ENCODE results near the gene NEO1. TPM values are rescaled to one million over a fixed set of nuclear protein-coding genes. Genes with fewer than 3 reads are reported as not detected.

The NEO1 gene
- polyA plus RNA-seq, 6 donors from 2014 or later: 0.48 to 2.1 (median 0.85) TPM; not detected in 1

DNA sequence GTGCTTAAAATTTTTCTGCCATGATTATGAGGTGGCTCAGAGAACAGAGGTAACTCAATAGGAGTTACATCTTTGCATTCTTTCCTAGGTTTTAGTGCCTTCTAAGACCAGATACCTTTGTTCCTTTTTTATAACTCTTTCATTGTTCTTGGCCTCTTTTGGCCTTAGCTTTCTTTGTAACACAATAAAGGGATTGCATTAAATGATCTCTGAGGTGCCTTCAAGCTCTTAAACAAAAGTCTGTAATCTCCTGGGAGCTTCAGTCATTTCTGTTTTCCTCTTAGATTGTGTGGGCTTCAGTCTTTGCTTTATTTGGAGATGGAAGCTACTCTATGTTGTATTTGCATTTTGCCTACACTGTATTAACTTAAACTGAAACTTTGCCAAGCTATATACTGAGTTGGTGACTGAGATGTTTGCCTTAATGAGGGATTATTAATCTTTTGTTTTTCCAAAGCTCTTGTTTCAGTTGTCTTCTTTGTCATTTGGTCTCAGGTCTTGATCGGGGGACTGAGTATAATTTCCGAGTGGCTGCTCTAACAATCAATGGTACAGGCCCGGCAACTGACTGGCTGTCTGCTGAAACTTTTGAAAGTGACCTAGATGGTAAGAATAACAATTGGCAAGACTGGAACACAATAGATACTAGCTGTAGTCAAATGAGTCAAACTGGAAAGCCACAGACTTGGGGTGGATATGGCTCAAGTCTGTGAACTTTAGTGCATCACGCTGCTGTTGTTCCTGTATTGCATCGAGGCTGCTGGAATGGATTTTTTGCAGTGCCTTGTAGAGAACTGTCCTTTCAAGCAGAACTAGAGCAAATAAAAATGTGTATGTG is 206.2 kb downstream of the NEO1 start:
- Mint-ChIP-seq H3K36me3 (peaks cover 0 to 15% of the 10 kb centered on the region in 2 donors), H3K4me3 (no peak overlapping the region), H3K4me1 (no peaks in the 10 kb centered on the region), H3K27ac (no peak overlapping the region), H3K9me3 (no peaks in the 10 kb centered on the region), H3K27me3 (peaks cover 3 to 8% (median 6%) of the 10 kb centered on the region in 3 donors)
- DNase-seq: no peak
- ATAC-seq (ENCODE audit: low read depth in 2 of 2): no peak

DNA sequence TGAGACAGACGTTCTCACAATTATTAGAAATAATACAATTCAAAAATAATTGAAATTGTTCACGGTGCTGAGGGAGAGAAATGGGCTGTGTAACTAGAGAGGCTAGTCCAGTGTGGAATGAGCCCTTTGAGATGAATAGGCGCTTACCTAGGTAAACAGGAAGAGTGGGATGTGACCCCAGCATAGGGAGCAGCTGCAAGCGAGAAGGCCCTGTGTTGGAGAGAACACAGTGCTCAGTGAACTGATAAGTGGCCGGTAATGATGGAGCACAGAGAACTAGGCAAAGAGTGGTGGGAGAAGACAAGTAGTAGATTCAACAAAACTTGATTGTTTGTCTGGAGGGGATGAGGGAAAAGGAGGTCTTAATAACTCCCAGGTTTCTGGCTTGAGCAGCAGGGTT is 212.6 kb downstream of the NEO1 start:
- Mint-ChIP-seq H3K27me3 (peaks cover 6 to 7% (median 7%) of the 10 kb centered on the region in 3 donors), H3K36me3 (peaks cover 0 to 11% of the 10 kb centered on the region in 2 donors), H3K4me1 (no peaks in the 10 kb centered on the region), H3K4me3 (no peak overlapping the region), H3K9me3 (no peaks in the 10 kb centered on the region), H3K27ac (no peak overlapping the region)
- ATAC-seq (ENCODE audit: low read depth in 2 of 2) (no peak), DNase-seq (no peak)

DNA sequence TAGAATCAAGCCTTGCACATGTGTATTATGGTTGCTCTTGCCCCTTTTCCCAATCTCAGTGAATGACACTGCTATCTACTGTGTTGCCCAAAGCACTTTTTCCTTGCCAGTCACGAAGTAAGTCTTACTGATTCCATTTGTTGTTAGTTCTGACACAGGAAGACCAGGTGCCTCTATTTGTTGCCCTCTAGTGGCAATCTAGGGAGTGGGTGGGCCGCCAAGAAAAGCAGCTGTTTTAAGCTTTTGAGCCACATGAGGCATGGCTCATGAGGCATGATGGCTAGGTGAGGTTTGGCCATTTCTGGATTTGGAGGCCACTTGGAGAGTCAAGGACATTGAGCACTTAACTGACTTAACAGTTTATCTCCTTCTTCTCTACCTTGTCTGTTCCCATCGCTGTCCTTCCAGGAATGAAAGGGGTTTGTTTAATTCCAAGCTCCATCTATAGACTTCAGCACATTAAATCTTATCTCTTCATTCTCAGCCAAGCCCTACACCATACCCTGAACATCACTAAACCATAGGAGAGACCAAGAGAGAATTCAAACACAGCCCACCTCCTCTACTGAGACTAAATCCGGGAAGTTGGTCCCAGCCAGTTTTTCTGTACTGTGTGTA is 213.4 kb downstream of the NEO1 start:
- peak; percentile 19 for DNase-seq
- H3K27me3 Mint-ChIP-seq: peaks cover 0 to 7% (median 5%) of the 10 kb centered on the region in 3 donors
- H3K9me3 Mint-ChIP-seq: no peaks in the 10 kb centered on the region
- peaks cover 0 to 5% of the 10 kb centered on the region in 2 donors for H3K36me3 Mint-ChIP-seq
- H3K27ac Mint-ChIP-seq: peak overlapping the region in 1 of 6 donors; percentile 40
- peak; percentile 42 to 49 for ATAC-seq (ENCODE audit: low read depth in 2 of 2)
- no peak overlapping the region for H3K4me3 Mint-ChIP-seq
- no peaks in the 10 kb centered on the region for H3K4me1 Mint-ChIP-seq

DNA sequence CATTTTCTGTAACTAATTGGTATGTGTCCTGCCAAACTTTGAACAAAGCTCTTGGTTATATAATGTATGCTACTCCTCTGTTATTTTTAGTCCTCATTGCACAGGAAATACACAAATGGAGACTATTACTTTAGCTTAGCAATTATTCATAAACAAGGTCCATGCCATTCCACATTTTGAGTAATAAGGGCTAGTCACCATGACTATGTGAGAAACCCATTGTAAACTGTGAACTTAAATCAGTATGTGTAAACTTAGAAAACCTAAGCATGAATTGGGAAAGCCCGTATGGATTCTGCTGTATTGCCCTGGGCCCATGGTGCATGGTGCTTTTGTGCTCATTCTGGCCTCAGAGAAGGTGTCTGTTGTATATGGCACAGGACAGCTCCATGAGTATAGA is 216.2 kb downstream of the NEO1 start:
- Mint-ChIP-seq H3K4me3 (no peak overlapping the region), H3K27me3 (peaks cover 9 to 12% (median 11%) of the 10 kb centered on the region in 3 donors), H3K27ac (no peak overlapping the region), H3K4me1 (peaks cover 0 to 5% (median 0%) of the 10 kb centered on the region in 3 donors), H3K36me3 (no peaks in the 10 kb centered on the region), H3K9me3 (no peaks in the 10 kb centered on the region)
- DNase-seq: no peak
- ATAC-seq (ENCODE audit: low read depth in 2 of 2): no peak

DNA sequence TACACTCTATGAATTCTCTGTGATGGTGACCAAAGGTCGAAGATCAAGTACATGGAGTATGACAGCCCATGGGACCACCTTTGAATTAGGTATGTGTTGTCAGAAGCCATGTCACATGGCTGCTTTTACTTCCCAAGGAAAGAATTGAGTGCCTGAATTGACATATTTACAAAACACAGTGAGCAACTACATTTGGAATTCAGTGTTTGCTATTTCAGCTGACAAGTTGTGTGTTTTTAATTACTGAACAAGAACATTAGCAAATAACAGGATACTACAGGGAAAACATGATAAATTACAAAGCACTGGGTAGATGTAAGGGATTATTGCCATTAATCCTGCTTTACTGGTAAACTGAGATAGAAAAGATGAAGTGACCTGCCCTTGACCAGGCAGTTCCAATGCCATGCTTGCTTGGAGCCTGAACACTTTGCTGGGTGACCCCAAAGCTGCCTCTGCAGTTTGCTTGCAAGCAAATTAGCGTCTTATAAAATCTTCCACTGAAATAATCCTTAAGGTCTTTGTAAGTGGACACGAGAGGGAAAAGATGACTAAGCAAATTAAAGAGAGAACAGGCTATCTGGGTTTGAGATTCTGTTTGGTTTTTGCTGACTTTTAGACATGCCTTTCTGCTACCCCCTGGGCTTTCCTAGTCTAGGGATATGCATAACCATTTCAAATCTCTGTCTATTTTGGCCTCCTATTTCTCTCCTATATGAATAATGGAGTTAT is 218.3 kb downstream of the NEO1 start:
- no peak for DNase-seq
- H3K9me3 Mint-ChIP-seq: no peaks in the 10 kb centered on the region
- H3K27ac Mint-ChIP-seq: no peak overlapping the region
- peaks cover 0 to 5% (median 0%) of the 10 kb centered on the region in 3 donors for H3K4me1 Mint-ChIP-seq
- ATAC-seq (ENCODE audit: low read depth in 2 of 2): no peak
- no peak overlapping the region for H3K4me3 Mint-ChIP-seq
- H3K27me3 Mint-ChIP-seq: peaks cover 5 to 12% (median 11%) of the 10 kb centered on the region in 3 donors
- no peaks in the 10 kb centered on the region for H3K36me3 Mint-ChIP-seq

DNA sequence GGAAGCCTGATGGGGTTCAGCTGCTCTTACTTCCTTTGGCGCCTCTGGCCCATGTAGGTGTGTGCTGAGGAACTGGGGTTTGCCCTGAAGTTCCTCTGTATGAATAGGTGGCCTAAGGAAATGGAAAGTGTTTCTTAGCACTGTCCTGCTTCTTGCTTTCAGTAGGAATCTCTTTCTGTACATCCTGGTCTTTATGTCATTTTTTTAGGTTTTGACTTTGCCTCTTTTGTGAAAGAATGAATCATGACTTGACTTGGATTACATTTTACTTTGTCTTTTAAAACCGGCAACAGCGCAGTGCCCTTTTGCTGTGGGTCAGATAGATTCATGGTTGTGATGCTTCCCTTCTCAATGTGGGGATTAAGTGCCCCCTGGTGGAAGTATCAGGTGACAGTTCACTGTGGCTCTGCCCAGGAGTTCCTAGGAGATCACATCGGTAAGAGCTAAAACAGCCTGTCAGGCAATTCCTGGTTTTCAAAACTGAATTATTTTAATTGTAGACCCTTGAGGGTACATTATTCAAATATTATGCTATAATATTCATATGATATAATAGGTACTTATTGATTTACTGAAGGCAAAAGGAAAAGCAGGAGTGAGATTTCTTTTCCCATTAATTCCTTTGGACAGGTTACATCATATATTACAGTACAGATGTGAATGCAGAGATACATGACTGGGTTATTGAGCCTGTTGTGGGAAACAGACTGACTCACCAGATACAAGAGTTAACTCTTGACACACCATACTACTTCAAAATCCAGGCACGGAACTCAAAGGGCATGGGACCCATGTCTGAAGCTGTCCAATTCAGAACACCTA is 221.1 kb downstream of the NEO1 start:
- Mint-ChIP-seq H3K36me3 (no peaks in the 10 kb centered on the region), H3K27me3 (peaks cover 11 to 13% (median 13%) of the 10 kb centered on the region in 3 donors), H3K4me3 (peak overlapping the region in 1 of 8 donors; percentile 43), H3K9me3 (no peaks in the 10 kb centered on the region), H3K4me1 (peaks cover 0 to 5% (median 0%) of the 10 kb centered on the region in 3 donors), H3K27ac (no peak overlapping the region)
- ATAC-seq (ENCODE audit: low read depth in 2 of 2) (peak in 1 of 2 donors; percentile 58), DNase-seq (peak; percentile 18)

DNA sequence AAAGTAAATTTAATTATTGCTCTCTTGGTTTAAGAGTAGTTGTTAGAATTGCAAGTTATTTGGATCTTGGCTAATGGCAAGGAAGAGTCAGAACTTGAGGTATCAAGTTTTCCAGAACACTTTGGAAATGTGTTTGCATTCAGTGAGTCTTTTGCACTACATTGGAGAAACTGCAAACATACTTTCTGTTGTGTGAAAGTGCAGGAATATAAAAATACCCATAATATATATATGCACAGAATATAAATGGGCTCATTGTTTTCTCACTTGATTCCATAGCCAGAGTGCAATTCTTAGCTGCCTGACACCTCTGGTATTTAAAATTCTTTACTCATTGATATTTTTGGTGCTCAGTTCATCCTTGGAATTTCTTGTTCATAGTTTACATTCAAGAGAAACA is 223.6 kb downstream of the NEO1 start:
- DNase-seq (no peak), ATAC-seq (ENCODE audit: low read depth in 2 of 2) (no peak)
- Mint-ChIP-seq H3K4me1 (peaks cover 0 to 5% (median 0%) of the 10 kb centered on the region in 3 donors), H3K4me3 (no peak overlapping the region), H3K27ac (no peak overlapping the region), H3K9me3 (no peaks in the 10 kb centered on the region), H3K36me3 (no peaks in the 10 kb centered on the region), H3K27me3 (peaks cover 18% of the 10 kb centered on the region in 3 donors)

DNA sequence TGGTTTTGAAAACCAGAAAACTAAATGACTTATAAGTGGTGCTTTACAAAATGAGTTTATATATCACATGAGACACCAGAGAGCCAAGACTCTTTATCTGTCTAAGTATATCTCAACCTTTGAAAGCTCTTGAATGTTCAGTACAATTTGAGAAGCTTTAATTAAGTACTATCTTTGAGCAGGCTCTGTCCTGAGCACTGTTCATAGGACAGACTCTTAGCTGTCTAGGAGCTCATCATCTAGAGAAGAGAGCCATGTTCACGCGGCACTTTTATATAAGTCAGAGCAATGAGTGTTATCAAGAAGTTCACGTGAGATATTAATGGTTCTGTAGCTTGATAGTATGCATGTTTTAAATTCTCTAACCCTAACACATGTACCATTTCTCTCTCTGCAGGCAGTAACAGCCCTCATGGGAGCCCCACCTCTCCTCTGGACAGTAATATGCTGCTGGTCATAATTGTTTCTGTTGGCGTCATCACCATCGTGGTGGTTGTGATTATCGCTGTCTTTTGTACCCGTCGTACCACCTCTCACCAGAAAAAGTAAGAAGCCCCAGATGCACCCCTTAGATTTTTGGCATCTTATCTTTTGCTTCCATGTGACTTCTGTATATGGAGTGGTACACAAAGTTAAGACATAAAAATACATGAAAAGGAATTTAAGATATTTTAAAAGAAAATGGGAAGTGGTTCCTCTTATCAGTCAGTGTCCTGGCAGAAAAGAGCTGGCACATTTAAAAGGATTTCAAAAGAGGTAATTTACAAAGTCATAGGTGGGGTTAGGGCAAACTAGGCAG is 230.5 kb downstream of the NEO1 start:
- no peak for ATAC-seq (ENCODE audit: low read depth in 2 of 2)
- Mint-ChIP-seq H3K27me3 (peaks cover 6 to 17% (median 7%) of the 10 kb centered on the region in 3 donors), H3K36me3 (peaks cover 0 to under 1% of the 10 kb centered on the region in 2 donors), H3K4me3 (no peak overlapping the region), H3K9me3 (no peaks in the 10 kb centered on the region), H3K4me1 (peaks cover 15 to 23% (median 16%) of the 10 kb centered on the region in 3 donors), H3K27ac (no peak overlapping the region)
- DNase-seq: no peak

DNA sequence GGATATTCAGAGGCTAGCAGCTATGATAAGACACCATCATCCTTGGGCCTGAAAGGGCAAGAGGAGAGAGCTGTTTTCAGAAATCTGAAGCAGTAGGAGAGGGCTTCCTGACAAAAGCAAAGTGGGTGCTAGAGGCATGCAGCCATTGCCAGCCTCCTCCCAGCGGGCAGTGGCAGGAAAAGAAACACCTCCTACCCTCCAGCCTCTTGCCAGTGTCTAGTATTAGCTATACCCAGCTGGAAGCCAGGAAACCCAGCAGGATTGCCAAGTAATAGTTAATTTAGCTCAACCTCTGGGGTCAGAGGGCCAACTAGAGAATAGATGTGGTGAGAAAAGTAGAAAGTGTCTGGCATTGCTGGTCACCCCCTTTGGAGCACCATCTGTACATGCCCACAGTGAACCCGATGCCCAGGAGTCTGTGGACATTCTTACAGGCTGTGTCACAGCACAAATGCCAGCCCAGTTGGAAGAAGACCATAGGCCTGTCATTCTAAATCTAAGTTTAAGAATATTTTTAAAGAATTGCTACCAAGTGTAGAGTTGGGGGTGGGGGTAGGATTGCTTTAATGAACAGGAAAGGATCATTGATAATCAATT is 231.2 kb downstream of the NEO1 start:
- peaks cover 15 to 23% (median 16%) of the 10 kb centered on the region in 3 donors for H3K4me1 Mint-ChIP-seq
- no peaks in the 10 kb centered on the region for H3K9me3 Mint-ChIP-seq
- ATAC-seq (ENCODE audit: low read depth in 2 of 2) (no peak), DNase-seq (no peak)
- H3K4me3 Mint-ChIP-seq: no peak overlapping the region
- peaks cover 4 to 15% (median 4%) of the 10 kb centered on the region in 3 donors for H3K27me3 Mint-ChIP-seq
- H3K36me3 Mint-ChIP-seq: peaks cover 0 to 7% of the 10 kb centered on the region in 2 donors
- H3K27ac Mint-ChIP-seq: no peak overlapping the region

DNA sequence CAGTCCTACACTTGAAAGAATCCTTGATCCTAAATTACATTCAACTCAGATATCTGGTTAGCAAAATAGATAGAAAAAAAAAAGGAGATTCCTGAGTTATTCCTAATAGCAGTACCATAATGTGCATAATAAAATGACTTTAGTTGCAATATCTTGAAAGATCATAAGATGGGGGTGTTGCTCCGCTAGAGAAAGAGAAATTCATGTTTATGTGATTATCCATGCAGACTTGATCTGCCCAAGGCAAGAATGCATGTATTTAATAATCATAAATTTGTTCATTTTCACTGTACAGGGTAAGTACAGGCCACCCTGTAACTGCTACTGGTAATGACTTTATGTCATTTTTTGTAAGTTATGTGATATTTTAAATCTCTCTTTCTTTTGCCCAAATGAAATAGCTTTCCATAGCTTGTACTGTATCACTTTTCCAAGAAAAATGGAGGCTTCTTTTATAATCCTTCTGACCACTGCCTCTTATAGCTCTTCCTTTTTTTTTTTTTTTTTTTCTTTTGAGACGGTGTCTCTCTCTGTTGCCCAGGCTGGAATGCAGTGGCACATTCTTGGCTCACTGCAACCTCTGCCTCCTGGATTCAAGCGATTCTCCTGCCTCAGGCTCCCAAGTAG is 231.9 kb downstream of the NEO1 start:
- Mint-ChIP-seq H3K9me3 (no peaks in the 10 kb centered on the region), H3K27me3 (peaks cover 0 to 8% (median 0%) of the 10 kb centered on the region in 3 donors), H3K4me3 (no peak overlapping the region), H3K36me3 (peaks cover 0 to 9% of the 10 kb centered on the region in 2 donors), H3K27ac (no peak overlapping the region), H3K4me1 (peaks cover 15 to 23% (median 16%) of the 10 kb centered on the region in 3 donors)
- ATAC-seq (ENCODE audit: low read depth in 2 of 2) (no peak), DNase-seq (no peak)

DNA sequence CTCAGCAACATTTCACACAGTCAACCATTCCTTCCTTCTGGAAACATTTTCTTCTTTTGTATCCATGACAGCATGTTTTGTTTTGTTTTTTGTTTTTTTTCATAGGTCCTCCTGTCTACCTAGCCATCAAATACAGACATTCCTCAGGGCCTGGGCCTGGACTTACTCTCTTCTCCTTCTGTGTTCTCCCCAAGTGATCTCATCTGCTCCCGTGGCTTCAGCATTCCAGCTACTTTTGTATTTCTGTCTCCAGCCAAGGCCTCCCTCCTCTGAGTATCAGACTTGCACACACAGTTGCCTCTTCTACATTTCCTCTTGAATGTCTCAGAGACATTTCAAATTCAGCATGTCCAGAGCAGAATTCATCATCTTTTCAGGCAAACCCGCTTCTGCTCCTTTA is 234.0 kb downstream of the NEO1 start:
- ATAC-seq (ENCODE audit: low read depth in 2 of 2) (no peak), DNase-seq (no peak)
- peaks cover 0 to 8% (median 0%) of the 10 kb centered on the region in 3 donors for H3K27me3 Mint-ChIP-seq
- H3K4me3 Mint-ChIP-seq: no peak overlapping the region
- peaks cover 15 to 23% (median 16%) of the 10 kb centered on the region in 3 donors for H3K4me1 Mint-ChIP-seq
- H3K9me3 Mint-ChIP-seq: no peaks in the 10 kb centered on the region
- H3K36me3 Mint-ChIP-seq: peaks cover 0 to 9% of the 10 kb centered on the region in 2 donors
- H3K27ac Mint-ChIP-seq: peak overlapping the region in 2 of 6 donors; percentile 26 to 83
